Measurements from ENCODE around the gene GCG. TPM values are rescaled to one million over a fixed set of nuclear protein-coding genes. Genes with fewer than 3 reads are reported as not detected.
A peak's percentile ranks its signal among the peaks of the same experiment; 100 is the strongest.

GCG gene
- total RNA-seq, 1 donor from 2014 or later, result not detected

GRCh38 chr2:162174746-162175145 is 22.7 kb upstream of the GCG start:
- H3K9me3 Mint-ChIP-seq, result no peaks in the 10 kb centered on the region
- peaks cover 30% of the 10 kb centered on the region for H3K27me3 Mint-ChIP-seq (ENCODE audit: low read depth)
- H3K36me3 Mint-ChIP-seq (ENCODE audit: low read depth), result no peaks in the 10 kb centered on the region
- DNase-seq (ENCODE audit: low spot score), result no peak
- H3K27ac Mint-ChIP-seq, result no peak overlapping the region
- H3K4me1 Mint-ChIP-seq (ENCODE audit: low read depth), result no peaks in the 10 kb centered on the region
- intact Hi-C loops (cut with micrococcal nuclease), result no loop called here
- no peak overlapping the region for H3K4me3 Mint-ChIP-seq (ENCODE audit: low read depth)

DNA sequence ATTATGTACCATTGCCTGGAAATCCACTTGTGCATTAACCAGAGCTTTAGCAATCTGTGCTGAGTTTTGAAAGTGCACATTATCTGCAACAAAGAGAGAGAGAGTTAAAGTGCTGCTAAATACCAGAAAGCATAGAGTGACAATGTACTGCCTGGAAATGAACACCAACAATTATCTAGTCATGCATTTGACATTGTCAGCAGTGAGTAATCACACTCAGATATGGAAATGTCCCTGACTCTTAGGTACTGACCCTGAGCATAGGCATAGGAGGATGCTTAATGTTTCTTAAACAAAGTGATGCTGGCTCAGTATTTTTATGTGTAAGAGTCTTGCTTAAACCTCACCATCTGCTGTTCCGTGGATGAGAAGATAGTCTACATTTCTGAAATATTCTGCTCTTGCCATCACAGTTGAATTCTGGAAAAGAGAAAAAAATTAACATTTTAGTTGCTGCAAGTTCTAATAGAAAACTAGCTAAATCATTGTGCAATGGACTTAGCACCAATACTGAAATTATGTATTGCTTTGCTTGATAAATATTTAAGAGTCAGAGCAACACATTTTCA is 20.8 kb upstream of the GCG start:
- no peak overlapping the region for H3K4me3 Mint-ChIP-seq (ENCODE audit: low read depth)
- no peak overlapping the region for H3K27ac Mint-ChIP-seq
- H3K36me3 Mint-ChIP-seq (ENCODE audit: low read depth), result no peaks in the 10 kb centered on the region
- H3K9me3 Mint-ChIP-seq, result no peaks in the 10 kb centered on the region
- intact Hi-C loops (cut with micrococcal nuclease), result no loop called here
- DNase-seq (ENCODE audit: low spot score), result no peak
- H3K27me3 Mint-ChIP-seq (ENCODE audit: low read depth), result peaks cover 41% of the 10 kb centered on the region
- no peaks in the 10 kb centered on the region for H3K4me1 Mint-ChIP-seq (ENCODE audit: low read depth)

- Mint-ChIP-seq H3K9me3 (no peaks in the 10 kb centered on the region), H3K4me3 (ENCODE audit: low read depth) (no peak overlapping the region), H3K27me3 (ENCODE audit: low read depth) (peaks cover 43% of the 10 kb centered on the region), H3K4me1 (ENCODE audit: low read depth) (peaks cover 15% of the 10 kb centered on the region), H3K27ac (no peak overlapping the region), H3K36me3 (ENCODE audit: low read depth) (no peaks in the 10 kb centered on the region)
- no peak for DNase-seq (ENCODE audit: low spot score)
- intact Hi-C loops (cut with micrococcal nuclease), result no loop called here
Measured at GRCh38 chr2:162166745-162167144, 14.7 kb upstream of the GCG start.

GRCh38 chr2:162166174-162166573 is 14.1 kb upstream of the GCG start:
- no peak overlapping the region for H3K4me3 Mint-ChIP-seq (ENCODE audit: low read depth)
- no peaks in the 10 kb centered on the region for H3K9me3 Mint-ChIP-seq
- intact Hi-C loops (cut with micrococcal nuclease), result no loop called here
- peaks cover 44% of the 10 kb centered on the region for H3K27me3 Mint-ChIP-seq (ENCODE audit: low read depth)
- no peaks in the 10 kb centered on the region for H3K36me3 Mint-ChIP-seq (ENCODE audit: low read depth)
- H3K27ac Mint-ChIP-seq, result no peak overlapping the region
- peaks cover 15% of the 10 kb centered on the region for H3K4me1 Mint-ChIP-seq (ENCODE audit: low read depth)
- no peak for DNase-seq (ENCODE audit: low spot score)

- Mint-ChIP-seq H3K27ac (no peak overlapping the region), H3K4me1 (ENCODE audit: low read depth) (peaks cover 15% of the 10 kb centered on the region), H3K9me3 (no peaks in the 10 kb centered on the region), H3K27me3 (ENCODE audit: low read depth) (peaks cover 42% of the 10 kb centered on the region), H3K4me3 (ENCODE audit: low read depth) (no peak overlapping the region), H3K36me3 (ENCODE audit: low read depth) (no peaks in the 10 kb centered on the region)
- no peak for DNase-seq (ENCODE audit: low spot score)
- intact Hi-C loops (cut with micrococcal nuclease), result no loop called here
Measured at GRCh38 chr2:162164802-162165201, 12.8 kb upstream of the GCG start.

DNA sequence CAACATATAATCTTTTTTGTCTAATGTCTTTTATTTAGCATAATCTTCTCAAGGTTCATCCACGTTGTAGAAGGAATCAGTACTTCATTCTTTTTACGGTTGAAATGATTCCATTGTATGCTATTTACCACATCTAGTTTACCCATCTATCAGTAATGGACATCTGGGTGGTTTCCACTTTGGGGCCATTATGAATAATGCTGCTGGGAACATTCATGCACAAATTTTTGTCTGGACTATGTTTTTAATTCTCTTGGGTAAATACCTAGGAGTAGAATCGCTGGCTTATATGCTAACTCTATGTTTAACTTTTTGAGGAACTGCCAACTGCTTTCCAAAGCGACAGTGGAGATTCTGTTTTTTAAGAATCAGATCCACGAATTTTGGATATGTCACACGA is 7.4 kb upstream of the GCG start:
- Mint-ChIP-seq H3K27ac (no peak overlapping the region), H3K4me3 (ENCODE audit: low read depth) (no peak overlapping the region), H3K36me3 (ENCODE audit: low read depth) (no peaks in the 10 kb centered on the region), H3K4me1 (ENCODE audit: low read depth) (no peaks in the 10 kb centered on the region), H3K27me3 (ENCODE audit: low read depth) (peaks cover 39% of the 10 kb centered on the region), H3K9me3 (no peaks in the 10 kb centered on the region)
- DNase-seq (ENCODE audit: low spot score), result no peak
- intact Hi-C loops (cut with micrococcal nuclease), result no loop called here

- DNase-seq (ENCODE audit: low spot score), result no peak
- Mint-ChIP-seq H3K4me3 (ENCODE audit: low read depth) (no peak overlapping the region), H3K9me3 (no peaks in the 10 kb centered on the region), H3K27ac (no peak overlapping the region), H3K27me3 (ENCODE audit: low read depth) (peaks cover 51% of the 10 kb centered on the region), H3K36me3 (ENCODE audit: low read depth) (no peaks in the 10 kb centered on the region), H3K4me1 (ENCODE audit: low read depth) (peaks cover 5% of the 10 kb centered on the region)
- intact Hi-C loops (cut with micrococcal nuclease), result no loop called here
Measured at GRCh38 chr2:162156149-162156548, 4.1 kb upstream of the GCG start.

DNA sequence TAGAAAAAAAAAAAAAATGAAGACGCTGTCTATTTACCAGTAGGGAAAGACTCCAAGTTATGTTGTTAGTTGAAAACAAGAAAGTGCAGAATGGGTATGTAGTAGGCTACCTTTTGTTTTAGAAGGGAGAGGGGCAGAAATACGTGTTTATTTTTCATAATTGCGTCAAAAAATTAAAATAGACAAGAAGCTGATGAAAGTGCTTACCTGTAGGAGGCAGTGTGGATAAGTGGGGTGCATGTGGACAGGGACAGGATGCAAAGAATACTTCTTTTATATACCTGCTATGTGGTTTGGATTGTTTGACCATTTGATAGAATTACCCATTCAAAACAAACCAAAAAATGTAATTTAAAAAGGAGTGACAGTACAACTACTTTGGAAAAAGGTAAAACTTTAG is 3.0 kb upstream of the GCG start:
- H3K27me3 Mint-ChIP-seq (ENCODE audit: low read depth), result peaks cover 51% of the 10 kb centered on the region
- intact Hi-C loops (cut with micrococcal nuclease), result no loop called here
- DNase-seq (ENCODE audit: low spot score), result no peak
- peaks cover 5% of the 10 kb centered on the region for H3K4me1 Mint-ChIP-seq (ENCODE audit: low read depth)
- H3K4me3 Mint-ChIP-seq (ENCODE audit: low read depth), result no peak overlapping the region
- H3K36me3 Mint-ChIP-seq (ENCODE audit: low read depth), result no peaks in the 10 kb centered on the region
- H3K27ac Mint-ChIP-seq, result no peak overlapping the region
- H3K9me3 Mint-ChIP-seq, result no peaks in the 10 kb centered on the region

- Mint-ChIP-seq H3K9me3 (no peaks in the 10 kb centered on the region), H3K27me3 (ENCODE audit: low read depth) (peaks cover 49% of the 10 kb centered on the region), H3K36me3 (ENCODE audit: low read depth) (no peaks in the 10 kb centered on the region), H3K27ac (no peak overlapping the region), H3K4me3 (ENCODE audit: low read depth) (no peak overlapping the region), H3K4me1 (ENCODE audit: low read depth) (peaks cover 5% of the 10 kb centered on the region)
- intact Hi-C loops (cut with micrococcal nuclease), result loop anchor here (1.0 to 5.0 kb wide), 2 partner anchors 69 to 145 kb away; no protein-coding TSS in a partner anchor
- DNase-seq (ENCODE audit: low spot score), result peak; percentile 35
Measured at GRCh38 chr2:162153608-162154224, 1.7 kb upstream of the GCG start.

DNA sequence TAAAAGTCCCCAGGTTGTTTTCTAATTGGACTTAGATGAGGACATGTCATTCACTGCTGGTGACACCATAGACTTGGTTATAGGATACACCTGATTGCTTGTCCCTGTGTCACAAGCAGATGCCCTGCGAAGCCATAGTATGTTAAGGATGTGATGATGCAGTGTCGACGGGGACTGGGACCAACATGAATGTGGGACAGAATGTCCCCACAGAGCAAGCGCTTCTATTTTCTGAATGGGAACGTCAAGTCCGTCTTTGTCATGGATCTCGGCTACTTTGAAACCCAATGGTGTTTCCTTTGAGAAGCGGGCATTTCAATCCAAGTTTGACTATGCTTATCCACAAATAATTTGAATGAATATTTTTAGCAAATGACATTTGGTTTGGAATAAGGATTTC is 2.1 kb downstream of the GCG start:
- H3K27ac Mint-ChIP-seq, result no peak overlapping the region
- DNase-seq (ENCODE audit: low spot score), result no peak
- no peaks in the 10 kb centered on the region for H3K9me3 Mint-ChIP-seq
- peaks cover 62% of the 10 kb centered on the region for H3K27me3 Mint-ChIP-seq (ENCODE audit: low read depth)
- intact Hi-C loops (cut with micrococcal nuclease), result loop anchor here (5.0 kb wide), 1 partner anchor 72 kb away; no protein-coding TSS in a partner anchor
- H3K4me3 Mint-ChIP-seq (ENCODE audit: low read depth), result no peak overlapping the region
- no peaks in the 10 kb centered on the region for H3K36me3 Mint-ChIP-seq (ENCODE audit: low read depth)
- peaks cover 5% of the 10 kb centered on the region for H3K4me1 Mint-ChIP-seq (ENCODE audit: low read depth)

DNA sequence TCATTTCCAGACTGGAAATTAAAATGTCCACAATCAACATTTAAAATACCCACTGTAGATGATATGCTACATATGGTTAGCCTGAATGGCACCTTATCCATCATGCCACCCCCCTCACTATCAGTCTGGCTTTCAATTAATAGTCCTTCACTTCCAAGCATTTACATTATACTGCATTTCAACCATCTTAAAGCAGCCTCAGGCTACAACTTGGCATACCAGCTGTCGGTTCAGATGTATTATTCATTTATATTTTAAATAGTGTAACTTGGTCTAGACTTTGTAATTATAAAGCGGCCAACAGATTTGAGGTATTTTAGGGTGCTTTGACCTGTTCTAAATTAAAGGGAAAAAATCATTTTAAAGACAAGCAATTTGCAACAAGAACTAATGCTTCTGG is 2.6 kb downstream of the GCG start:
- no peak overlapping the region for H3K4me3 Mint-ChIP-seq (ENCODE audit: low read depth)

GRCh38 chr2:162148956-162149355 is 3.1 kb downstream of the GCG start:
- H3K4me1 Mint-ChIP-seq (ENCODE audit: low read depth), result peaks cover 3% of the 10 kb centered on the region
- no peaks in the 10 kb centered on the region for H3K36me3 Mint-ChIP-seq (ENCODE audit: low read depth)
- no peak for DNase-seq (ENCODE audit: low spot score)
- H3K9me3 Mint-ChIP-seq, result no peaks in the 10 kb centered on the region
- H3K4me3 Mint-ChIP-seq (ENCODE audit: low read depth), result no peak overlapping the region
- intact Hi-C loops (cut with micrococcal nuclease), result no loop called here
- peaks cover 55% of the 10 kb centered on the region for H3K27me3 Mint-ChIP-seq (ENCODE audit: low read depth)
- no peak overlapping the region for H3K27ac Mint-ChIP-seq

More for the DNA sequence above, 2.6 kb downstream of the GCG start:
- H3K27me3 Mint-ChIP-seq (ENCODE audit: low read depth), result peaks cover 59% of the 10 kb centered on the region
- intact Hi-C loops (cut with micrococcal nuclease), result no loop called here
- H3K9me3 Mint-ChIP-seq, result no peaks in the 10 kb centered on the region
- H3K27ac Mint-ChIP-seq, result no peak overlapping the region
- H3K4me1 Mint-ChIP-seq (ENCODE audit: low read depth), result peaks cover 5% of the 10 kb centered on the region
- no peak for DNase-seq (ENCODE audit: low spot score)
- no peaks in the 10 kb centered on the region for H3K36me3 Mint-ChIP-seq (ENCODE audit: low read depth)

DNA sequence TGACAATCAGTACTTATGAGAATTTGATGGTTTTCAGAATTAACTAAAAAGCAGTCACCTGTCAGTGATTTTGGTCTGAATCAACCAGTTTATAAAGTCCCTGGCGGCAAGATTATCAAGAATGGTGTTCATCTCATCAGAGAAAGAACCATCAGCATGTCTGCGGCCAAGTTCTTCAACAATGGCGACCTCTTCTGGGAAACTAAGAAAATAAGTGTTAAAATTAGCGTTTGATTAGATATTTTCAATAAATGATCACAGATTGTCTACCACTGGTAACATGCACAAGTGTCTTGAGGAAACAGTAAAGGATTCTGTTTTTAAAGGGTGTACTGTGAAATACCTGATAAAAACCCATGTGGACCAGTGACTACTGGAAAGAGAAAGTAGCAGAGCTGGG is 8.1 kb downstream of the GCG start:
- Mint-ChIP-seq H3K27me3 (ENCODE audit: low read depth) (peaks cover 54% of the 10 kb centered on the region), H3K27ac (no peak overlapping the region), H3K9me3 (no peaks in the 10 kb centered on the region), H3K4me1 (ENCODE audit: low read depth) (no peaks in the 10 kb centered on the region), H3K36me3 (ENCODE audit: low read depth) (no peaks in the 10 kb centered on the region), H3K4me3 (ENCODE audit: low read depth) (no peak overlapping the region)
- intact Hi-C loops (cut with micrococcal nuclease), result no loop called here
- DNase-seq (ENCODE audit: low spot score), result no peak
